K562 (cell line): Measurements from ENCODE around the gene OR52E6.

Experiments
- BACH1 ChIP-seq: fragments of 200-800 bp; sonication (Bioruptor generic); IDR thresholded peaks from 2 replicates; pipeline ENCODE4 v1.6.1; 2016; ENCODE audit warnings: missing genetic modification characterization, missing compliant biosample characterization
- E2F1 ChIP-seq: sonication (generic); formaldehyde crosslinking; IDR thresholded peaks from 2 replicates; pipeline ENCODE4 v1.8.1; 2023; ENCODE audit warnings: mild to moderate bottlenecking, missing genetic modification reagents, moderate library complexity
- EP400 ChIP-seq: fragments of 450-650 bp; IDR thresholded peaks from 2 replicates; pipeline ENCODE4 v1.6.1; 2017; ENCODE audit warnings: antibody characterized with exemption, mild to moderate bottlenecking, moderate library complexity
- EZH2 ChIP-seq: IDR thresholded peaks from 2 replicates; pipeline ENCODE4 v1.6.1; 2012; ENCODE audit warnings: low read depth, mild to moderate bottlenecking, inconsistent platforms, low read length, borderline replicate concordance
- KLF13 ChIP-seq: fragments of 450-650 bp; IDR thresholded peaks from 2 replicates; pipeline ENCODE4 v1.6.1; 2016; ENCODE audit warnings: missing genetic modification characterization, low read depth, mild to moderate bottlenecking, missing compliant biosample characterization, moderate library complexity, borderline replicate concordance
- KLF16 ChIP-seq: IDR thresholded peaks from 2 replicates; pipeline ENCODE4 v1.6.1; 2016; ENCODE audit warnings: antibody characterized with exemption
- SMC3 ChIP-seq: conservative IDR thresholded peaks from 2 replicates; pipeline ENCODE4 v1.6.1; 2011; ENCODE audit warnings: low read depth, low read length, improper control_type of control experiment; ENCODE audit not compliant: insufficient read depth
- USF2 ChIP-seq: sonication (generic); formaldehyde crosslinking; IDR thresholded peaks from 2 replicates; pipeline ENCODE4 v1.5.0; 2020; ENCODE audit warnings: missing genetic modification reagents
- ZKSCAN8 ChIP-seq: fragments of 200-800 bp; sonication (Bioruptor generic); IDR thresholded peaks from 2 replicates; pipeline ENCODE4 v1.6.1; 2016; ENCODE audit warnings: missing genetic modification characterization, missing compliant biosample characterization
- ZNF780A ChIP-seq: fragments of 250-450 bp; sonication (Bioruptor Pico); IDR thresholded peaks from 2 replicates; pipeline ENCODE4 v1.5.0; 2021; ENCODE audit warnings: mild to moderate bottlenecking

- TF ChIP-seq BACH1 (no peak), EZH2 (no peak), ZKSCAN8 (CRISPR knock-in tag) (no peak), KLF13 (tag) (no peak), USF2 (CRISPR knock-in tag) (no peak), KLF16 (no peak), SMC3 (no peak), ZNF780A (no peak), E2F1 (CRISPR knock-in tag) (no peak), EP400 (no peak)
These were observed 6.0 kb upstream of the OR52E6 start for GRCh38 chr11:5847711-5848110.
